Fibroblast of skin of right quadriceps (primary cell): Measurements from ENCODE around the gene SFT2D3.

Experiments used
- DNase-seq: peaks from one replicate; pipeline ENCODE4 v3.0.0-alpha.2; 2013

Gene SFT2D3

GRCh38 chr2:127712999-127713398 is 11.7 kb downstream of the SFT2D3 start:
- no peak for DNase-seq

DNA sequence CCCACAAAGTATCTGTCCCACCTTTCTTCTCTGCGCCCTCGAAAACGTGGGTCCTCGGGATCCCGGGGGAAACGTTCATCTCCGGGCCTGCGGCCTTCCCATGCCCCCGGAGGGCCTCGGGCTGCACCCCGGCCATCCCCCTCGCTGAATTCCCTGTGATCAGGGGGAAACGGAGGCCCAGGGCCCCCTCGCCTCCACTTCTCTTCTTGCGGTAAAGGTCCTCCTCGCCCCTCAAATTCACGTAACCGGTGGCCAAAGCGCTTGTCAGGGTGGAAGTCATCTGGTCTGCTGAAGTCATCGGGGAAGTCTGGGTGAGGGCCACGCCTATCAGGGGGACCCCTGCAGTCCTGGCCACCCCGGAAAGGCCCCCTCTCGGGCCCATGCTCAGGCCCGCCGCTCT is 12.3 kb downstream of the SFT2D3 start:
- no peak for DNase-seq

- DNase-seq, result no peak
These were observed 14.6 kb downstream of the SFT2D3 start for GRCh38 chr2:127715778-127716449.

DNA sequence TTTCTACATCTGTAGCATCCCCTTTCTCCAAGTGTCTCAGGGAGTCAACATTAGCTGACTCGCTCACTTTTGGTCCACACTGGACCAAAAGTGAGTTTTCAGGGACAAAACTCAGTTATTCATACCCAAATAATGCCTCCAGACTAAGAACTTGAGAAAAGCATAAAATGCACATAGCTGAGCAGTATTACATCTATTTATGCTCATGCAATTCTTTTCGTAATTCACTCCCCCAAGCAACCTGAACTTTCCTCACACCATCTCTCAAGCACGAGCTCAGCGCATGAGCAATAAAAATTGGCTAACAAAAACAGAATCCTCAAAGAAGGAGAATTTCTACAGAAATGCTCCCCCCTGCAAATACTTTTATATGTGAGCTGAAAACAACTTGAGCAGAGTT is 17.0 kb downstream of the SFT2D3 start:
- DNase-seq, result no peak

GRCh38 chr2:127719301-127720218 is 18.3 kb downstream of the SFT2D3 start:
- DNase-seq, result no peak

DNA sequence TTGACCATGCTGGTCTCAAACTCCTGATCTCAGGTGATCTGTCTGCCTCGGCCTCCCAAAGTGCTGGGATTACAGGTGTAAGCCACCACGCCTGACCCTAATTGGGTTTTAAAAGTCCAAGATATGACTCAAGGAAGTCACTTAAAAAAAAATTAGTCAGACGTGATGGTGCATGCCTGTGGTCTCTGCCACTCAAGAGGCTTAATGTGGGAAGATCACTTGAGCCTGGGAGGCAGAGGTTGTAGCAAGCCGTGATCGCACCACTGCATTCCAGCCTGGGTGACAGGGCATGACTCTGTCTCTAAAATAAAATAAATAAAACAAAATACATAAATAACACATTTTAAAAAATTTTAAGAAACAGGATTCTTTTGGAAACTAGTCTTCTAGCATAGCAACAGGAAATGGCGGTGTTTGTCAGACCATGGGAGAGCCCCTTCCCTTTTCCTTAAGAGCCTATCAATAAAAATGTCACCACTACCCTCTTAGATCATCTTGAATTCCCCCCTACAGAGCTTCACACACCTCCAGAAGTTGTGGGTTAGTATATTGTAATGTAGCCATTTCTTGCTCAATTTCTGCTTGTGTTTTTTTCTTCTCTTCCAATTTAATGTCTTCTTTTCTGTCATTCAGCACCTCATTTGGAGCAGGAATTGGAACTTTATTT is 20.1 kb downstream of the SFT2D3 start:
- peak; percentile 20 for DNase-seq

DNA sequence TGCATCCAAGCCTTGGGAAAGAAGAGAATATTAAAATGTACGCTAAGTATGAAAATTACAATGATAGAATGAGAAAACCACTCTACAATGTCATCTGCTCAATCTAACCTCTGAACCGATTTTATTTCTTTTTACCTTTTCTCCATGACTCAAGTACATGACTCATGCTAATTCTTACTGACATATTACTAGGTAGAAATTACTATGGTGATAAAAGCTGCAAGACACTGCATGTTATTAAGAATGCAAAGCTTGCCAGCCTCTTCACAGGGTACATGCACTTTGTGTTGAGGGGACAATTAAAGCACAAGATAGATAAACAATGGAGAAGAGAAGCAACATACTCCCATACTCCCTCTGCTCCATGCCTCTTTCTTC is 20.7 kb downstream of the SFT2D3 start:
- no peak for DNase-seq

GRCh38 chr2:127722807-127723206 is 21.5 kb downstream of the SFT2D3 start:
- DNase-seq, result no peak

DNA sequence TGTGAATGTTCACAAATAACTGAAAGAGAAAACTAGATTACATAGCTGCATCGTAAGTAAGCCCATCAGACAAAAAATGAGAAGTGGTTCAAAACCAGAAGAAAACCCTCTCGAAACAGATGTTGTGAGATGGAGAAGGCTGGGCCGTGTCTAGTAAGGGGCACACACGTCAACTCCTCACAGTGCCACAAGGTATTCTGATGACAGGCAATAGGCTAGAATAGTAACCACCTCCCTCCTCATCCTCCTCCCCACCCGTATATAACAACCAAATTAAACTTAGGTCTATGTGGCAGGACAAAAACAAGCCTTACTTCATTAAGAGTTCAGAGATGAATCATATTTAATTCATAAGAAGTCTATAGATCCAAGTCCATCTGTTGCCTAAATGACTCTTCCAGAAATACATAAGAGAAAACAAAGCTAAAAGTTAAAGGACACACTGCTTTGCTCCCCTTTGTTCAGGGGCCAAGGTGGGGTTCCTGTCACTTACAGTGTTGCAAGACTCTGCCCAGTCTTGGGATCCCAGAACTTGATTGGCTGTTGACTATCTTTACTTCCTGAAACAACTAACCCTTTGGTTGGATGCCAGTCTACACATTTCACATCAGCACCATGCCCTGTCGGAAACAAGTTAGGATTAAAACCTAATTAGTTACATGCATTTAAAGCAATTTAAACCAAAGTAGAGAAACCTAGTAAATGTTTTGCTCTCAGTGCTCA is 25.0 kb downstream of the SFT2D3 start:
- no peak for DNase-seq

- DNase-seq, result no peak
These were observed 32.0 kb downstream of the SFT2D3 start for GRCh38 chr2:127733113-127733815.

DNA sequence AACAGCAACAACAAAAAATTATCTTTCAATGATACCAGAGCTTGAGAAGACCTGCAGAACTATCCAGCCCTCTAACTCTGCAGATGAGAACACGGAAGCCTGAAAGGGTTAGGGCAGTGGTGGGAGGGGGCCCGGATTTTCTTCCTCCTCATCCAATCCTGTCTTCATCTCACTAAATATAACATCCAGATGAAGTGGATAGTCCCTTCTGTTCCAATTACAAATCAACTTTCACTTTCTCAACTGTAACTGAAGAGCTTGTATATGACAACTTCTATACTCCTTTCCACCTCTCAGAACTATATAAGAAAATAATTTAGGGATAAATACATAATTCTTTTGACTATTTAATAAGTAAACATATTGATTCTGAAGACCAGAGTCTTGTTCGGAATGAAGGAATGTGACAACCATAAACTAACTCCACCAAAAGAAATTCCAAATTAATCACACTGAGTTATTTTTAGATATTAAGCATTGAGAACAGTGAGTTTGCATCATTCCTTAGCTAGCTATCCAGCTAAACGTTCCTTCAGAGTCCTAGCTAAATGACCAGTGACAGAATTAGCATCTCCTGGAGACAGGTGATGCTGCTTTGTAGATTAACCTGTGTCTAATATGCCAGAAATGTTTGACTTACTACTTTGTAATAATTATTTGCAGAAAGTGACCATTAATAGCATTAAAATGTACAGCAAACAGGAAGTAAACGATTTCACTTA is 32.7 kb downstream of the SFT2D3 start:
- DNase-seq, result peak; percentile 39

- DNase-seq, result no peak
These were observed 33.7 kb downstream of the SFT2D3 start for GRCh38 chr2:127735044-127735443.

- DNase-seq, result no peak
These were observed 34.5 kb downstream of the SFT2D3 start for GRCh38 chr2:127735537-127736399.

DNA sequence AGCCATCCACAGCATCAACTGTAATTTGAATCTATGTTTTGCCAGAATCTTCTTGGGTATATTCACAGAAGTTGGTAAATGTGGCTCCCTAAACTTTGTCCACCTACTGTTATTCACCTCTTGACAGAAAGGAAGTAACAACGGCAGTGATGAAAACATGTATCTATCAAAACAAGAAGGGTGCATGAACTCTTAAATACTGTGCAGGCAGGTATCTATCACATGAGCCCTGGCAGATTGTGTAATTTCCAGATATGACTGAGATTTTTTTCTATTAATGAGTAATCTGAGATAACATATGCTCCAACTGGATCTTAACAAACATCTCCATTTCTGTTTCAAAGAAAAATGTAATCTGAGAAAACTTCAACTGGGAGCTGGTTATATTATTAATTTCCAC is 36.6 kb downstream of the SFT2D3 start:
- DNase-seq, result no peak

GRCh38 chr2:127739800-127740199 is 38.5 kb downstream of the SFT2D3 start:
- DNase-seq, result no peak

- no peak for DNase-seq
These were observed 39.5 kb downstream of the SFT2D3 start for GRCh38 chr2:127740665-127741288.

DNA sequence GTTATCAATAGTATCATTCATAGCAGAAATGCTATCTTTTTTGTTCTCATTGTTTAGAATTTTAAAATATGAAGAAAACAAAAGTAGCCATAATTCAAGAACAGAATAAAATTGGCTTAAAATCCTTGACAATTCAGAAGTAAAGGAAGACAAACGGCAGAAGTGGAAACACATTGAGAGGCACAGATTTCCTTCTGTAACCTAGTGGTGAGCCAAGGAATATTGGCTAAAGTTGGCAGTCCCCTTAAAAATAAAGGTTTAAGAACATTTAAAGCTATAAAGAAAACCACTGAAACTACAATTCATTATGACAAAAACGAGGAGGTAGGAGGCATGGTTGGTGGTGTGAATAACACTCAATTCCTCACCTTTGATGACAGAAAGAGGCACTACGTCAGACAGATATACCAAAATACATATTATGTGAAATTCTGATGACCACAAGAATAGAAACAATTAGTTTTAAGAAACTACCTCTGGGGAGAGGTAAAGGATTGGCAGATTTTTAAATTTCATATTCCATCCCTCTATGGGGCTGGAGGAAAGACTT is 42.3 kb downstream of the SFT2D3 start:
- DNase-seq, result no peak

DNA sequence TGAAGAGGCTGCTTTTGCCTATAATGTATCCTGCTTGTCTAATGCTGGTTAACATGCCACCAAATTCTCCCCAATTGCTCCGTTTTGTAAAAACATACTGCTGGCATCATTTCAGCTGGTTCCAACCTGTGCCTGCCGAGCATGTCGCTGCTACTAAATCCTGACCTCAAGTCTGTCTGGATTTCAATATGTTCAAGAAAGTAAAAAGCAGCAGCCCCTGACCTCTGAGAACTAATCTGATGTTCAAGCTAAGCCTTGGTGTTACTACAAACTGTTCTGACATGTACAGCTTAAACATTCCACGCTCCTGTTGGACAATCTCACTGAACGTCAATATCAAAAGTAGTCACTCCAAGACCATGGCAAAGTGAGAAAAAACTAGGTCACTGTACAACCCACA is 46.3 kb downstream of the SFT2D3 start:
- DNase-seq, result no peak

DNA sequence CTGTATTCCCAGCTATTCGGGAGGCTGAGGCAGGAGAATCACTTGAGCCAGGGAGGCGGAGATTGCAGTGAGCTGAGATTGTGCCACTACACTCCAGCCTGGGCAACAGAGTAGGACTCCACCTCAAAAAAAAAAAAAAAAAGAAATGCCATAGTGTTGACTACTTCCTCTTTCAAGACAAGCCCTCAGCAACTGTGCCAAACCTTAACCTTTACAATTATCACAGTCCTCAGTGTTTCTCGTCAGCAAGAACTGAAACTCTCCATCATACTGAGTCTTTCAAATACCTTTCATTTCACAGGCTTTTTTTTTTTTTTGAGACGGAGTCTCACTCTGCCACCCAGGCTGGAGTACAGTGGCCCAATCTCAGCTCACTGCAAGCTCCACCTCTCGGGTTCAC is 48.2 kb downstream of the SFT2D3 start:
- peak; percentile 15 for DNase-seq

GRCh38 chr2:127753374-127753773 is 52.1 kb downstream of the SFT2D3 start:
- no peak for DNase-seq
